Heart left ventricle (tissue), 16 donors: ENCODE data around the gene PPP1R1C. TPM values are rescaled to one million over a fixed set of nuclear protein-coding genes. Genes with fewer than 3 reads are reported as not detected.

ENCODE experiments used
- ATAC-seq, 4 donors: fragments of 200-7000 bp; cut with Tn5 transposase; one replicate each; pipeline ENCODE4 v1.9.1; 2020 to 2022; ENCODE audit warnings: moderate library complexity in 4 of 4, mild to moderate bottlenecking in 3 of 4, moderate number of reproducible peaks in 1 of 4
- DNase-seq, 5 donors: peaks; one replicate each; pipeline ENCODE4 v3.0.0-alpha.2; 2020
- H3K27ac ChIP-seq, 12 donors: fragments of 200-600 bp; sonication (generic) in 4 of 12; one replicate each; pipeline versions ENCODE4 v1.5.0 to v1.8.0; 2016 to 2022; ENCODE audit warnings: mild to moderate bottlenecking in 2 of 12
- H3K27me3 ChIP-seq, 9 donors: fragments of 200-600 bp; sonication (generic) in 2 of 9; one replicate each; pipeline versions ENCODE4 v1.5.1 to v1.8.0; 2016 to 2022; ENCODE audit warnings: mild to moderate bottlenecking in 3 of 9
- H3K36me3 ChIP-seq, 9 donors: fragments of 200-600 bp; sonication (generic) in 2 of 9; one replicate each; pipeline versions ENCODE4 v1.5.0 to v1.8.0; 2018 to 2022; ENCODE audit warnings: mild to moderate bottlenecking in 2 of 9
- H3K4me1 ChIP-seq, 12 donors: fragments of 200-600 bp; sonication (generic) in 4 of 12; one replicate each; pipeline versions ENCODE4 v1.5.0 to v1.8.0; 2016 to 2022; ENCODE audit warnings: mild to moderate bottlenecking in 3 of 12
- H3K4me3 ChIP-seq, 12 donors: fragments of 200-600 bp; sonication (generic) in 4 of 12; one replicate each; pipeline versions ENCODE4 v1.5.0 to v1.8.0; 2017 to 2022; ENCODE audit warnings: mild to moderate bottlenecking in 9 of 12, moderate library complexity in 4 of 12
- H3K9me3 ChIP-seq, 12 donors: fragments of 200-600 bp; sonication (generic) in 4 of 12; one replicate each; pipeline versions ENCODE4 v1.5.0 to v1.8.0; 2016 to 2022; ENCODE audit warnings: mild to moderate bottlenecking in 1 of 12
- POLR2A ChIP-seq, 2 donors: fragments of 450-650 bp; IDR thresholded peaks; one replicate each; pipeline ENCODE4 v1.6.1; 2017; ENCODE audit warnings: antibody characterized with exemption in 2 of 2, mild to moderate bottlenecking in 2 of 2, moderate library complexity in 2 of 2
- WGBS, 4 donors: extraction: QIAGEN DNeasy Blood & Tissue Kit in 2 of 4; methylation state at CpG; one replicate each; pipeline versions ENCODE4 v1.1.5 to v1.1.7; 2013 to 2018; 5-methylcytosine and 5-hydroxymethylcytosine counted together
- intact Hi-C, 10 donors: fragments of 100-400 bp; cut with DNase I; formaldehyde crosslinking; loops; one replicate each; pipeline versions ENCODE4 v1.11.1 to v1.14.2; 2022
- long read RNA-seq, 3 donors: library from polyadenylated mRNA; unstranded; transcript quantifications; one replicate each; pipeline ENCODE4 v2.0.0, GENCODE V29; 2020 to 2021
- polyA plus RNA-seq, 2 donors: library from polyadenylated mRNA; stranded (reverse); fragments of 200-250 nt; gene quantifications; one replicate each; pipeline ENCODE4 v1.2.3, GENCODE V29; 2013
- total RNA-seq, 9 donors: library from RNA; depleted of rRNA in 2 of 9; stranded (reverse); fragments of >200 nt in 2 of 9; fragmentation: NEBNext Ultra II Directional in 3 of 9; extraction: Animal tissue kit (Norgen Biotek cat#: 25700) in 3 of 9; gene quantifications; one replicate each; pipeline versions ENCODE4 v1.1.0 to v1.2.4, GENCODE V29; 2016 to 2023
- TF ChIP-seq, protein P1 (sequence below), 12 donors: fragments of 200-600 bp; sonication (generic) in 4 of 12; IDR thresholded peaks; one replicate each; pipeline versions ENCODE4 v1.5.0 to v1.8.0; 2018 to 2022; ENCODE audit warnings: antibody characterized with exemption in 12 of 12, mild to moderate bottlenecking in 5 of 12
- donor health status: ischemic (EF 13 %, LVEDD 7.1; RV severe dilation, severe dysfunction).
- donor health status: healthy with polysubstance abuse.
- donor health status: DM: no; HTN: yes; CAD: no.
- donor health status: DM: no; HTN: no; CAD: no.
- donor health status: ischemic (EF 25% LVEDD 6.9; RV normal size, moderate dysfunction).
- donor health status: ischemic (EF 25% LVEDD 5.7; RV mildly dilated, moderate dysfunction).
- donor health status: healthy.
- donor health status: DM: yes; HTN: yes; CAD: no.
- donor health status: ischemic (EF 35%, LVEDD 5.7; RV mildly dilated, moderate dysfunction).
- donor health status: nonischemic (EF 11% LVEDD 7.7; RV severe dilation, severe dysfunction).
- donor health status: DM: yes; HTN: yes; CAD: no.
- donor health status: PGD.
- donor health status: ischemic (EF 29% LVEDD 5.4; RV normal size, mild dysfunction).
- donor health status: nonischemic (EF 23%, LVEDD 6.1; RV moderate dilation, normal function).

Gene PPP1R1C, protein sequence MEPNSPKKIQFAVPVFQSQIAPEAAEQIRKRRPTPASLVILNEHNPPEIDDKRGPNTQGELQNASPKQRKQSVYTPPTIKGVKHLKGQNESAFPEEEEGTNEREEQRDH
- total RNA-seq, result 10 to 100 TPM; 14.8 to 44.5 (median 23.4) TPM
- 10 to 100 TPM in 1 of 2 donors, 1 to 10 TPM in 1; 2.9 to 18.7 TPM for polyA plus RNA-seq
- long read RNA-seq, donor 1, transcript PPP1R1C-202 (6 exons, 3,004 nt), result major isoform, 34 of 55 reads
- long read RNA-seq, donor 1, partial matches to known transcripts, result 9 of 55 reads
- long read RNA-seq, donor 1, other reads (novel, unspliced or antisense), result 10 of 55 reads
- long read RNA-seq, donor 2, transcript PPP1R1C-202 (6 exons, 3,004 nt), result major isoform, 67 of 97 reads
- long read RNA-seq, donor 2, partial matches to known transcripts, result 18 of 97 reads
- long read RNA-seq, donor 2, other reads (novel, unspliced or antisense), result 10 of 97 reads
- long read RNA-seq, donor 3, transcript PPP1R1C-202 (6 exons, 3,004 nt), result major isoform, 7 of 8 reads
- long read RNA-seq, donor 3, partial matches to known transcripts, result 0 of 8 reads
- long read RNA-seq, donor 3, other reads (novel, unspliced or antisense), result 1 of 8 reads

DNA sequence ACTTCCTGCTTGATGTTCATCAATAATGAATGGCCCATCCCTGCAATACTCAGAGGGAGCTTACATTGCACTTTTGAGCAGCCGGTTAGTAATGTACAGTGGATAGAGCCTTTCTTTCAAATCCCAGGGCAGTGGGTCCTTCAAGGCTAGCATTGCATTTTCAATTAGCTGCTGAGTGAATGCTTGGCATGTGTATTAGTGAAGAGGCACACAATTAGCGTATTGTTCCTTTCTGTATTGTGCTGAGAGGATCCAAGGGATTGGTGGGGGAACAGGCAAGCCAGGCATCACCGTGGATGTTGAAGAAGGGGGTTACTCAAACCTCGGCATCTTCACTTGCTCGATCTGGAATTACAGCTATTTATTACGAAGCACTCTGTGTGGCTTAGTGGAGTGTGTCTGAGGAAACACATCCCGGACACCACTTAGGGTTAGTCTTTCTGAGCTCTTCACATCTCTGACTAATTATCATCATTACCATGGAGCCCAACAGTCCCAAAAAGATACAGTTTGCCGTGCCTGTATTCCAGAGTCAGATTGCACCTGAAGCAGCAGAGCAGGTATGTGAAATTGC is at the start of gene PPP1R1C:
Gene PPP1R1C, plus strand, starts transcription at position 222 of the 574 bp plus-strand sequence. Its CDS starts 258 bp downstream, at position 480.
- Histone ChIP-seq H3K9me3 (no peaks in the 10 kb centered on the region), H3K4me3 (peak within 1 kb of the TSS in 11 of 12 donors; percentile 5 to 54 (median 44))

DNA sequence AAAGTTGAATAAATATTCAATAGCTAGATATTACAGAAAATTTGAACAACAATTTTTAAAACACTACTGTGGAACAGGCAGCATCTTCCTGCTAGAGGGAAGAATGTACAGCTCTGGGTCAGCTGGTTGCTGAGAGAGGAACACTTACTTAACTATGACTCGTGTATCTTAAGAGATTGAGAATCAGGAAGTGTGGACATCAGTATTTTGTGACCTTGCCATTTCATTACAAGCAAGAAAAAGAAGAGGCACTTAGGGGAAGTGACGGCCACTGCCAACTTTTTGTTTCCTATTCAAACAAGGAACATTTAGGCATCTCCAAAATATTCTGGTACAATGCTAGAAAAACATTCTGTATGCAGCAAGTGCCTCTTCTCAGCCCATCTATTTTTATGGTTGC is 48.2 kb upstream of the PPP1R1C start:
- peaks cover 0 to 4% (median 0%) of the 10 kb centered on the region in 9 donors for H3K36me3 ChIP-seq
- H3K4me1 ChIP-seq, result peaks cover 0 to 8% (median 0%) of the 10 kb centered on the region in 12 donors
- TF ChIP-seq POLR2A (IDR thresholded peaks at IDR 0.05), result no peak
- TF ChIP-seq, protein P1, sequence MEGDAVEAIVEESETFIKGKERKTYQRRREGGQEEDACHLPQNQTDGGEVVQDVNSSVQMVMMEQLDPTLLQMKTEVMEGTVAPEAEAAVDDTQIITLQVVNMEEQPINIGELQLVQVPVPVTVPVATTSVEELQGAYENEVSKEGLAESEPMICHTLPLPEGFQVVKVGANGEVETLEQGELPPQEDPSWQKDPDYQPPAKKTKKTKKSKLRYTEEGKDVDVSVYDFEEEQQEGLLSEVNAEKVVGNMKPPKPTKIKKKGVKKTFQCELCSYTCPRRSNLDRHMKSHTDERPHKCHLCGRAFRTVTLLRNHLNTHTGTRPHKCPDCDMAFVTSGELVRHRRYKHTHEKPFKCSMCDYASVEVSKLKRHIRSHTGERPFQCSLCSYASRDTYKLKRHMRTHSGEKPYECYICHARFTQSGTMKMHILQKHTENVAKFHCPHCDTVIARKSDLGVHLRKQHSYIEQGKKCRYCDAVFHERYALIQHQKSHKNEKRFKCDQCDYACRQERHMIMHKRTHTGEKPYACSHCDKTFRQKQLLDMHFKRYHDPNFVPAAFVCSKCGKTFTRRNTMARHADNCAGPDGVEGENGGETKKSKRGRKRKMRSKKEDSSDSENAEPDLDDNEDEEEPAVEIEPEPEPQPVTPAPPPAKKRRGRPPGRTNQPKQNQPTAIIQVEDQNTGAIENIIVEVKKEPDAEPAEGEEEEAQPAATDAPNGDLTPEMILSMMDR (IDR thresholded peaks at IDR 0.05), result no peak
- DNase-seq, result no peak
- H3K27me3 ChIP-seq, result no peaks in the 10 kb centered on the region
- H3K27ac ChIP-seq, result peak overlapping the region in 1 of 12 donors; percentile 15
- ATAC-seq, result peak in 2 of 4 donors; percentile 72 to 82
- H3K9me3 ChIP-seq, result no peaks in the 10 kb centered on the region
- 7 to 20% (median 11%) methylated on average over 2 of the region's 2 CpGs for WGBS, 4 donors
- intact Hi-C loops, result no loop called here
- H3K4me3 ChIP-seq, result no peak overlapping the region

More for the DNA sequence above, at the start of gene PPP1R1C:
- Histone ChIP-seq H3K4me1 (peaks cover 0 to 29% (median 13%) of the 10 kb centered on the region in 12 donors), H3K27me3 (no peaks in the 10 kb centered on the region), H3K36me3 (no peaks in the 10 kb centered on the region), H3K27ac (peak within 1 kb of the TSS; percentile 43 to 86 (median 77))
- 51 to 65% (median 56%) methylated on average over 8 of the region's 8 CpGs for WGBS, 4 donors
- TF ChIP-seq, protein P1 (IDR thresholded peaks at IDR 0.05), result no peak
- no peak for TF ChIP-seq POLR2A (IDR thresholded peaks at IDR 0.05)
- intact Hi-C loops, result loop anchor here in 5 of 10 donors (5.0 to 10.0 kb wide), 5 partner anchors 67 to 92 kb away; no protein-coding TSS in a partner anchor
- DNase-seq (no peak), ATAC-seq (peak; percentile 16 to 46 (median 38))

DNA sequence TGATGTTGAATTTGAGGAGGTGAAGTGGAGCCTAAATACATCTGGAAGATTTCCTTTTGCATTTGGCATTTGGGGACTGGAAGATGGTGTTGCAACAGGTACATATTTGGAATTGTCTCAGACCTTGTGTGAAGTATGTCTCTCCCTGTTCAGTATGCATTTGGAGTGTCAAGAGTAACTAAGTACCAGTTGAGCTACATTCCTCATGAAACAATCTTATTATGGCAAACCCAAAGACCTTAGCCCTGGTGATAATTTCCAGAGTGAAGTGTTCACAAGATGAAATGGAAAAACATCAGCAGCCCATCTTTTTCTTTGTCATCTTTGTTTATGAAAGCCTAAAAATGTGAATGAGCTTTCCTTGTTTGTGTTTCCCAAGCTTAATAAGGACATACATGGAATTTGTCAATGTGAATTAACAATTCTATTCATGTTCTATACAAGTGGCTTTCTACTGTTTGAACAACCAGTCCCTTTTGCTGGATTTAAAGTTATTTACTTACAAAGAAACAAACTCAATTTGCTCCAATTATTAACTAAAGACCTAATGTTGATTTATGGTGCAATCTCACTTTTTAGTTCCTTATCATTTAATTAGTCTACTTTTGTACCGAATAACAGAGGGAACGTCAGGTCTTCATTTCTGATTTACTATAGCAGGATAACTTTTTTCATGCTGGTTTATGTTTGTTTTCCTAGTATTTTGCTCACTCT is 42.1 kb upstream of the PPP1R1C start:
- Histone ChIP-seq H3K27me3 (no peaks in the 10 kb centered on the region), H3K27ac (no peak overlapping the region), H3K4me1 (no peaks in the 10 kb centered on the region), H3K9me3 (no peaks in the 10 kb centered on the region), H3K36me3 (no peaks in the 10 kb centered on the region), H3K4me3 (no peak overlapping the region)
- intact Hi-C loops, result no loop called here
- no peak for DNase-seq
- TF ChIP-seq, protein P1 (IDR thresholded peaks at IDR 0.05), result no peak
- no peak for TF ChIP-seq POLR2A (IDR thresholded peaks at IDR 0.05)
- WGBS, 4 donors, result 95 to 98% (median 97%) methylated on average over 2 of the region's 2 CpGs
- ATAC-seq, result no peak
